NT2/D1 (cell line): ENCODE results near the gene SNCB.

Experiments
- DNase-seq: peaks from one replicate; pipeline ENCODE4 v3.0.0-alpha.2; 2011; ENCODE audit warnings: low read depth, low spot score
- H3K27me3 ChIP-seq: 2 replicates; pipeline ENCODE4 v1.6.0; 2011; ENCODE audit warnings: mild to moderate bottlenecking; ENCODE audit not compliant: insufficient read length, insufficient read depth
- H3K36me3 ChIP-seq: 2 replicates; pipeline ENCODE4 v1.6.1; 2011; ENCODE audit warnings: mild to moderate bottlenecking, low read length, mixed read lengths; ENCODE audit not compliant: insufficient read depth, insufficient read length
- H3K4me1 ChIP-seq: 2 replicates; pipeline ENCODE4 v1.5.1; 2011; ENCODE audit not compliant: insufficient read depth, insufficient read length
- H3K4me3 ChIP-seq: 2 replicates; pipeline ENCODE4 v1.5.1; 2011; ENCODE audit warnings: low read depth; ENCODE audit not compliant: insufficient read length
- H3K9ac ChIP-seq: 2 replicates; pipeline ENCODE4 v1.6.0; 2011; ENCODE audit warnings: low read depth; ENCODE audit not compliant: insufficient read length
- H3K9me3 ChIP-seq: 2 replicates; pipeline ENCODE4 v1.5.1; 2011; ENCODE audit warnings: mild to moderate bottlenecking, low read length; ENCODE audit not compliant: insufficient read depth
- SUZ12 ChIP-seq: IDR thresholded peaks from 2 replicates; pipeline ENCODE4 v1.6.1; 2011; ENCODE audit not compliant: insufficient read length, insufficient read depth; ENCODE audit errors: extremely low read depth
- YY1 ChIP-seq: IDR thresholded peaks from 2 replicates; pipeline ENCODE4 v1.6.1; 2011; ENCODE audit not compliant: insufficient read length, insufficient read depth
- ZNF274 ChIP-seq: IDR thresholded peaks from 2 replicates; pipeline ENCODE4 v1.6.1; 2011; ENCODE audit warnings: mild to moderate bottlenecking, low read depth, low read length

SNCB gene

DNA sequence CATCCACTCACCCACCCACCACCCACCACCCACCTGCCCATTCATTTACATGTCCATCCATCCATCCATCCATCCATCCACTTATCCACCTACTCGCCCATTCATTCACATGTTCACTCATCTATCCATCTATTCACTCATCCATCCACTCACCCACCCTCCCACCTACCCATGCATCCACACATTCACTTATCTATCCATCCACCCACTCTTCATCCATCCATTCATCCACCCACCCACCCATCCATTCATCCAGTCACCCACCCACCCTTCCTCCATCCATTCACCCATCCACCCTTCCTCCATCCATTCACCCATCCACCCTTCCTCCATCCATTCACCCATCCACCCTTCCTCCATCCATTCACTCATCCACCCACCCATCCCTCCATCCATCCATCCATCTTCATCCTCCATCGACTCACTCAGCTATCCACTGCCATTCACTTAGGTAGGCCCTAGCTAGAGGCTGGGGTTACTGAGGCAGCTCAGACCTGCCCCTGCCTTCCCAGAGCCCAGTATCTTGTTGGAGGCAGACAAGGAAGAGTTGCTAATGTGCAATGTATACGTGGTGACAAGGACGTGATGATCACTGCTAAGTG is 29.6 kb upstream of the SNCB start:
- no peak for DNase-seq
- Histone ChIP-seq H3K4me1 (peaks cover 7% of the 10 kb centered on the region), H3K36me3 (peaks cover 10% of the 10 kb centered on the region), H3K4me3 (no peak overlapping the region), H3K9ac (no peak overlapping the region), H3K27me3 (no peaks in the 10 kb centered on the region), H3K9me3 (no peaks in the 10 kb centered on the region)
- no peak for TF ChIP-seq YY1
- TF ChIP-seq SUZ12, result no peak
- TF ChIP-seq ZNF274, result no peak

DNA sequence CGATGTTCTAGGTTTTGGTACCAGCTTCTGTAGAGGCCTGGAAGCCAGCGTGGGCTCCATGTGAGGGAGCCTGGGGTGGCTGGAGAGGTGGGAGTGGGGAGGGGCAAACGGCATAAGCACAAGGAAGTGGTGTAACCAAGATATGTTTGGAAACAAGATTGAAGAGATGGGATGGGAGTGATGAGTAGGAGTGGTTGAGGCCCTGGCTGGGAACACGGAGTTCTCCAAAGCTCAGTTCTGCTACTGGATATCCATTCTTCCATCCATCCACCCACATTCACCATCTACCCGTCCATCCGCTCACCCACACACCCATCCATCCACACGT is 29.1 kb upstream of the SNCB start:
- TF ChIP-seq ZNF274 (no peak), YY1 (no peak), SUZ12 (no peak)
- Histone ChIP-seq H3K27me3 (no peaks in the 10 kb centered on the region), H3K4me3 (no peak overlapping the region), H3K9me3 (no peaks in the 10 kb centered on the region), H3K36me3 (peaks cover 12% of the 10 kb centered on the region), H3K9ac (no peak overlapping the region), H3K4me1 (peaks cover 5% of the 10 kb centered on the region)
- DNase-seq, result no peak

DNA sequence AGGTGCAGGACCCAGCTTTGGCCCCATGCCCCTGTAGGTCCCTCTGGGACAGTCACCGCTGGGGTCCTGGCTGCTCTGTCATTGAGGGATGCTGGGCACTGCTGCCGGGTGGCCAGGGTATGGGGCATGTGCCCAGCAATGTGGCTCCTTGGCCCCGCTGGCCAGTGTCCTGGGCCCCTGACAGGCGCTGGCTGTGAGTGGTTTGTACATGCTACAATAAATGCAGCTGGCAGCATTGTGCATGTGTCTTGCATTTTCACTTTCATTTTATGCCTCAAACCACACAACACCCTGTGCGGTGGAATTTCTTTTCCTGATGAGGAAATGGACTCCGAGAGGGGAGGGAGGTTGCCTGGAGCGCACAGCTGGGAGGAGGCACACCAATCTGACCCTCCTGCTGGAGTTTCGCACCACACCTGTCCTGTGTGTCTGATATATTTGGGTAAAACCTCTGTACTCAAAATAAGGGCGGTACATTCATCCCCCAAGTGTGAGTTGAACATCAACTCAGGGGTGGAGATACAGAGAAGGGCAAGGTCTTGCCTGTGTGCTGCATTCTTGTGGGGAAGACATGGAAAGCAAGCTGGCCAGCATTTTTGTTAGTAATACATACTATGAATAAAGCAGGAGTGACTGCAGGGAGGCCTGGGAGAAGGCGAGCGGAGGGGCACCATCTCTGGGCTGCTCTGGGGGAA is 28.6 kb upstream of the SNCB start:
- no peak for TF ChIP-seq SUZ12
- no peak for TF ChIP-seq ZNF274
- TF ChIP-seq YY1, result no peak
- Histone ChIP-seq H3K27me3 (no peaks in the 10 kb centered on the region), H3K9me3 (no peaks in the 10 kb centered on the region), H3K9ac (no peak overlapping the region), H3K36me3 (peaks cover 15% of the 10 kb centered on the region), H3K4me3 (no peak overlapping the region), H3K4me1 (peaks cover 5% of the 10 kb centered on the region)
- DNase-seq, result no peak

DNA sequence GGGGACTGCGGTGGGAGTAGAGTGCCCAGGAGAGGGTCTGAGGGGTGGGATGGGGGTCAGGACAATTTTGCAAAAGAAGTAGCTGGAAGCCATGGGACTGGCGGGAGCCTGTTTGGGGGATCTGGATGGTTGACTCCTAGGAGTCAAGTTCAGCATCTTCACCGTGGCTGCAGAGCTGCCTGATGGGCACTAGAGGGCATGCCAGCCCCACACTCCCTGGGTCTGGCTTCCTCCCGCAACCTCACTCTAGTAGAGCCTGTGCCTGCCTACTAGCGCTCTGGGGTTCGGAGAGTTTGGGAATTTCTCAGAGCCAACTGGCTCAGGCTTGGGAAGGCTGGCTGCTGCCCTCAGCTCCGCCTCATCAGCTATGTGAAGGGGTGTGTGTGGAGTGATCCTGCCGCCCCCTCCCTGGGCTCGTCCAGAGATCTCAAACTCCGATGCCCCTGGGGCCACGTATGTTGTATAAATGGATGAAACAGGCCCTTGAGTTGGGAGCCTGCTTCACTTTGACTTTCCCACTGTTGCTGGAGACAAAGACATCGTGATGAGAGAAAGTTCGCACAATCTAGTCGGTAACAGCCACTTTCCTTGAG is 27.8 kb upstream of the SNCB start:
- DNase-seq, result peak; percentile 50
- TF ChIP-seq SUZ12 (no peak), ZNF274 (no peak), YY1 (no peak)
- no peak overlapping the region for H3K9ac ChIP-seq
- no peaks in the 10 kb centered on the region for H3K27me3 ChIP-seq
- H3K4me1 ChIP-seq, result peaks cover 5% of the 10 kb centered on the region
- H3K9me3 ChIP-seq, result no peaks in the 10 kb centered on the region
- peaks cover 22% of the 10 kb centered on the region for H3K36me3 ChIP-seq
- H3K4me3 ChIP-seq, result no peak overlapping the region

DNA sequence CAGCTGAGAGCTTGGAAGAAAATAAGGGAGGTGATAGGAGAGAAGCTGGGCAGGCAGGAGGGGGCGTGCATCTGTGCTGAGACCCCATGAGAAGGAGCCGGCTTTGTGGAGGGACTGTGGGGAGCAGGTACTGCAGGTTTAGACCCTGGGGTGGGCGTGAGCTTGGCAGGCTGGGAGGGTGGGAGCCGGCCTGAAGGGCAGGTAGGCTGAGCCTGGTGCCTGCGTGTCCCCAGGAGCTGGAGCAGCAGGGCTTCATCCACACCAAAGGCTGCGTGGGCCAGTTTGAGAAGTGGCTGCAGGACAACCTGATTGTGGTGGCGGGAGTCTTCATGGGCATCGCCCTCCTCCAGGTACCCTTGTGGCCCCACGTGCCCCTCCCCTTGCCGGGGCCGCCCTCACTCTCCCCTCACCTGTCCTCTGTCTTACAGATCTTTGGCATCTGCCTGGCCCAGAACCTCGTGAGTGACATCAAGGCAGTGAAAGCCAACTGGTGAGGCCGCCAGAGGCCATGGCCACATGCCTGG is 26.2 kb upstream of the SNCB start:
- no peak overlapping the region for H3K9ac ChIP-seq

DNA sequence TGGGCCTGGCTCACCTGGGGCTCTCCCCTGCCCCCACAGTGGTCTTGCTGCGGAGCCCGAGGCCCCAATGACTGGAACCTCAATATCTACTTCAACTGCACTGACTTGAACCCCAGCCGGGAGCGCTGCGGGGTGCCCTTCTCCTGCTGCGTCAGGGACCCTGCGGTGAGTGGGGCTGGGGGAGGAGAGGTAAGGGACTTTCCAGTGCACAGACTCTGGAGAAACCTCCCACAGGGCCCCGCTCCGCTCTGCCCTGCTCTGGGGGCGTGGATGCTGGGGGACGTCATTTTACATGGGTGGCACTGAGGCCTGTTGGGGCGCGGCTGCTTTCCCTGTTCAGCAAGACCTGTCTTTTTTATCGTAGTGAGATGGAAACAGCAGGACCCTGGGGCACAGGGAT is 24.5 kb upstream of the SNCB start:
- DNase-seq, result no peak
- Histone ChIP-seq H3K27me3 (no peaks in the 10 kb centered on the region), H3K36me3 (peaks cover 31% of the 10 kb centered on the region), H3K9ac (no peak overlapping the region), H3K9me3 (no peaks in the 10 kb centered on the region), H3K4me3 (no peak overlapping the region), H3K4me1 (peaks cover 13% of the 10 kb centered on the region)
- TF ChIP-seq YY1 (no peak), ZNF274 (no peak), SUZ12 (no peak)

More for the DNA sequence above, 26.2 kb upstream of the SNCB start:
- TF ChIP-seq ZNF274 (no peak), YY1 (no peak), SUZ12 (no peak)
- H3K27me3 ChIP-seq, result no peaks in the 10 kb centered on the region
- DNase-seq, result no peak
- peaks cover 5% of the 10 kb centered on the region for H3K4me1 ChIP-seq
- no peak overlapping the region for H3K4me3 ChIP-seq
- H3K36me3 ChIP-seq, result peaks cover 31% of the 10 kb centered on the region
- H3K9me3 ChIP-seq, result no peaks in the 10 kb centered on the region
